BLaER1 treated with 17β-estradiol and CSF1 and Interleukin-3, amounts not matched to agents 10 nM and 100 nM (cell line): Measurements from ENCODE around the gene KCTD1.

Experiments used
- H3K27ac ChIP-seq, 11 experiments: shearing (Covaris generic); formaldehyde crosslinking; 2 replicates each; pipeline ENCODE4 v1.8.1; 2022
- H3K27me3 ChIP-seq, 11 experiments: shearing (Covaris generic); formaldehyde crosslinking; 2 replicates each; pipeline ENCODE4 v1.8.1; 2022
- H3K36me3 ChIP-seq, 11 experiments: shearing (Covaris generic); formaldehyde crosslinking; 2 replicates each; pipeline ENCODE4 v1.8.1; 2022
- H3K4me1 ChIP-seq, 10 experiments: shearing (Covaris generic); formaldehyde crosslinking; 2 replicates each; pipeline ENCODE4 v1.8.1; 2022
- H3K4me2 ChIP-seq, 11 experiments: shearing (Covaris generic); formaldehyde crosslinking; 2 replicates each; pipeline ENCODE4 v1.8.1; 2022
- H3K4me3 ChIP-seq, 10 experiments: shearing (Covaris generic); formaldehyde crosslinking; 2 replicates each; pipeline ENCODE4 v1.8.1; 2022
- H3K9ac ChIP-seq, 11 experiments: shearing (Covaris generic); formaldehyde crosslinking; 2 replicates each; pipeline ENCODE4 v1.8.1; 2022
- H3K9me3 ChIP-seq, 11 experiments: shearing (Covaris generic); formaldehyde crosslinking; replicated peaks in 1 of 11; 2 replicates each; pipeline ENCODE4 v1.8.1; 2022
- H4K20me1 ChIP-seq, 11 experiments: shearing (Covaris generic); formaldehyde crosslinking; 2 replicates each; pipeline ENCODE4 v1.8.1; 2022
- Cebpa-rat ChIP-seq, 11 experiments: shearing (Covaris generic); IDR thresholded peaks; 2 replicates each; pipeline ENCODE4 v1.8.1; 2022

The KCTD1 gene

GRCh38 chr18:26421931-26422330 lies 126.4 kb downstream of the KCTD1 start:
- Histone ChIP-seq H3K27ac (no peak overlapping the region), H3K4me1 (no peaks in the 10 kb centered on the region), H3K27me3 (no peaks in the 10 kb centered on the region), H3K36me3 (no peaks in the 10 kb centered on the region), H3K9ac (no peak overlapping the region), H3K4me3 (no peak overlapping the region), H3K4me2 (no peak overlapping the region), H4K20me1 (no peaks in the 10 kb centered on the region), H3K9me3 (no peaks in the 10 kb centered on the region)
- TF ChIP-seq Cebpa-rat (IDR thresholded peaks at IDR 0.05) = no peak

GRCh38 chr18:26421503-26421902 lies 126.8 kb downstream of the KCTD1 start:
- H3K27ac ChIP-seq = no peak overlapping the region
- H3K36me3 ChIP-seq = no peaks in the 10 kb centered on the region
- H3K27me3 ChIP-seq = no peaks in the 10 kb centered on the region
- no peak for TF ChIP-seq Cebpa-rat (IDR thresholded peaks at IDR 0.05)
- H3K9me3 ChIP-seq = no peaks in the 10 kb centered on the region
- H3K4me3 ChIP-seq = no peak overlapping the region
- no peak overlapping the region for H3K4me2 ChIP-seq
- H3K4me1 ChIP-seq = no peaks in the 10 kb centered on the region
- H4K20me1 ChIP-seq = no peaks in the 10 kb centered on the region
- H3K9ac ChIP-seq = no peak overlapping the region

DNA sequence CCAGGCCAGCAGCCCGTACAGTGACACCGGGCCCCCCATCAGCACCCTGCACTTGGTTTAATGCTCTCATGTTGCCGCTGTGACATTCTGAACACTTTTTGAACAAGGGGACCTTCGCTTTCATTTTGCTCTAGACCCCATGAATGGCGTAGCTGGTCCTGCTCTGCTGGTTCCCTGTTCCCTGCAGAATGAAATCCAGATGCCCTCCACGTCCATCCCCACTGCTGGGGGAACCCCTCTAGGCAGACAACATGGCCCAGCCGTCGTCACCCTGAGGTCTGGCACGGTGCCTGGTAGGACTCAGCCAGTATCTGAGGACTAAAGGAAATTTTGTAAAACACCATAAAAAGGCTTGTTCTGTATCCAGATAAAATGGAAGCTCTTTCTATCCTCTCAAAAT lies 128.6 kb downstream of the KCTD1 start:
- Histone ChIP-seq H3K4me3 (no peak overlapping the region), H3K4me1 (no peaks in the 10 kb centered on the region), H3K9ac (no peak overlapping the region), H3K27ac (no peak overlapping the region), H3K9me3 (no peaks in the 10 kb centered on the region), H3K36me3 (no peaks in the 10 kb centered on the region), H4K20me1 (no peaks in the 10 kb centered on the region), H3K27me3 (no peaks in the 10 kb centered on the region), H3K4me2 (no peak overlapping the region)
- no peak for TF ChIP-seq Cebpa-rat (IDR thresholded peaks at IDR 0.05)

DNA sequence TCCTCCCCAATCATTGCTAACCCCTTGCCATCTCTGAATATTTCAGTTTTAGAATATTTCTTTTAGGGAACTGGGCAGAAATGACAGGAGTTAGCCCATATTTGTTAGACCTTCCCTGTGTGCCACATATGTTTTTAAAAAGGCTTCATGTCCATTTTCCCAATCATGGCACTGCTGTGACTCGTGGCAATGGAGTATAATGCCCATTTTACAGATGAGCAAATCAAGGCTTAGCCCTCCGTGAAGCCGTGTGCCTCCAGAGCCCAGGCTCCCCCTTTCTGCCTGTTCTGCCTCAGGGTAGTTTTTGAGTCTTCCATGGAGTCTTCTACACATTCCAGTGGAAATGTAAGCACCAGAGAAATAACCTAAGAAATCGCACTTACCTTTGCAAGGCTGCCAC lies 130.1 kb downstream of the KCTD1 start:
- H3K4me1 ChIP-seq = no peaks in the 10 kb centered on the region
- TF ChIP-seq Cebpa-rat (IDR thresholded peaks at IDR 0.05) = no peak
- no peak overlapping the region for H3K9ac ChIP-seq
- no peaks in the 10 kb centered on the region for H3K27me3 ChIP-seq
- H3K9me3 ChIP-seq = no peaks in the 10 kb centered on the region
- H3K4me2 ChIP-seq = no peak overlapping the region
- H3K27ac ChIP-seq = no peak overlapping the region
- H3K4me3 ChIP-seq = no peak overlapping the region
- H3K36me3 ChIP-seq = no peaks in the 10 kb centered on the region
- H4K20me1 ChIP-seq = no peaks in the 10 kb centered on the region

- Histone ChIP-seq H3K4me1 (no peaks in the 10 kb centered on the region), H3K27me3 (no peaks in the 10 kb centered on the region), H3K4me2 (no peak overlapping the region), H4K20me1 (no peaks in the 10 kb centered on the region), H3K9ac (no peak overlapping the region), H3K36me3 (no peaks in the 10 kb centered on the region), H3K27ac (no peak overlapping the region), H3K4me3 (no peak overlapping the region), H3K9me3 (no peaks in the 10 kb centered on the region)
- TF ChIP-seq Cebpa-rat (IDR thresholded peaks at IDR 0.05) = no peak
These were observed 131.2 kb downstream of the KCTD1 start for GRCh38 chr18:26417190-26417589.

GRCh38 chr18:26416652-26417150 lies 131.7 kb downstream of the KCTD1 start:
- no peak overlapping the region for H3K27ac ChIP-seq
- no peak overlapping the region for H3K4me3 ChIP-seq
- no peaks in the 10 kb centered on the region for H4K20me1 ChIP-seq
- no peaks in the 10 kb centered on the region for H3K36me3 ChIP-seq
- TF ChIP-seq Cebpa-rat (IDR thresholded peaks at IDR 0.05) = no peak
- no peak overlapping the region for H3K9ac ChIP-seq
- H3K4me2 ChIP-seq = no peak overlapping the region
- H3K27me3 ChIP-seq = no peaks in the 10 kb centered on the region
- no peaks in the 10 kb centered on the region for H3K9me3 ChIP-seq
- H3K4me1 ChIP-seq = no peaks in the 10 kb centered on the region

DNA sequence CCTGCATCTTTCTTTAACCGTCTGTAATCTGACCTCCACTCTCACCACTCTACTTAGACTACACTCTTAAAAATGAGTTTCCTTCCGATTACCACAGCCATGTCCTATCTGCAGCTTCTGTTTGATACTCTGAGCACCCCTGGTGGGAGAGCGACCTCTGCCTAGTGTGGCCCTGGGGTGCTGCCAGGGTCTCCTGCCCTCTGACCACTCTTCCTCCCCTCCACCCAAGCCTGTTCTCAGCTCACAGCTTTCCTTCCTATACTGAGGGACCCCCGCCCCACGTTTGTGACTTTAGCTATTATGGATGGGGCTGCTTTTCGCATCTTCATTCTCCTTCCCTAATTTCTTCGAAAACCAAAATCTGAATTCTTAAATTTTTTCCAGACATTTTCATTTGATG lies 132.7 kb downstream of the KCTD1 start:
- no peak overlapping the region for H3K9ac ChIP-seq
- no peaks in the 10 kb centered on the region for H3K4me1 ChIP-seq
- no peak overlapping the region for H3K4me3 ChIP-seq
- H3K9me3 ChIP-seq = no peaks in the 10 kb centered on the region
- H3K4me2 ChIP-seq = no peak overlapping the region
- no peaks in the 10 kb centered on the region for H3K36me3 ChIP-seq
- no peaks in the 10 kb centered on the region for H3K27me3 ChIP-seq
- no peaks in the 10 kb centered on the region for H4K20me1 ChIP-seq
- H3K27ac ChIP-seq = no peak overlapping the region
- TF ChIP-seq Cebpa-rat (IDR thresholded peaks at IDR 0.05) = no peak

DNA sequence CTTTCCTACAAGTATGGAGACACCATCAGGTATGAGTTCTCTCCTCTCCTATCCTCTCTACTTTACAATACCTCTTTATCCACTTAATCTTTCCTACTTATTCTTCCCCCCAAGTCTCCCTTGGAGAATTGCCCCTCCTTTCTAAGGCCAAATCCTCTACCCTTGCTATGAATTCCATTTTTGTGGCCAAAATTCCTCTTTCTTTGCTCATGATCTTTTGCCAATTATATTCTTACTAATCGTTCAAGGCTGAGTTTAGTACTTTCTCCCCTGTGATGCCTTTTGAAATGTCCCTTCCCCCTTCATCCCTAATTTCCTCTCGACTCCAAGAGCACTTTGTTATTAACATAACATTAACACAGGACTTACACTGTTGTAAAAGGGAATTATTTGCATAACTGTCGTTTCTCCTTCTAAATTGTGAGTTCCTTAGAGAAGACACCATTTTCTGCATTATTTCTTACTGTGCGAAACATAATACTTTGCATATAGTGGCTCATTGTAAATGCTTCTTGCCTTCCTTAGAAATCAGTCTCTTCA lies 133.4 kb downstream of the KCTD1 start:
- H3K4me2 ChIP-seq = no peak overlapping the region
- H3K9ac ChIP-seq = no peak overlapping the region
- no peaks in the 10 kb centered on the region for H3K27me3 ChIP-seq
- TF ChIP-seq Cebpa-rat (IDR thresholded peaks at IDR 0.05) = no peak
- H3K27ac ChIP-seq = no peak overlapping the region
- H4K20me1 ChIP-seq = no peaks in the 10 kb centered on the region
- H3K4me1 ChIP-seq = no peaks in the 10 kb centered on the region
- H3K4me3 ChIP-seq = no peak overlapping the region
- H3K36me3 ChIP-seq = no peaks in the 10 kb centered on the region
- no peaks in the 10 kb centered on the region for H3K9me3 ChIP-seq

GRCh38 chr18:26409091-26409490 lies 139.3 kb downstream of the KCTD1 start:
- Histone ChIP-seq H3K4me1 (no peaks in the 10 kb centered on the region), H3K4me2 (no peak overlapping the region), H3K36me3 (no peaks in the 10 kb centered on the region), H4K20me1 (no peaks in the 10 kb centered on the region), H3K4me3 (no peak overlapping the region), H3K9ac (no peak overlapping the region), H3K9me3 (no peaks in the 10 kb centered on the region), H3K27ac (no peak overlapping the region), H3K27me3 (no peaks in the 10 kb centered on the region)
- TF ChIP-seq Cebpa-rat (IDR thresholded peaks at IDR 0.05) = no peak

GRCh38 chr18:26407736-26408601 lies 140.4 kb downstream of the KCTD1 start:
- no peak for TF ChIP-seq Cebpa-rat (IDR thresholded peaks at IDR 0.05)
- H3K36me3 ChIP-seq = no peaks in the 10 kb centered on the region
- H4K20me1 ChIP-seq = no peaks in the 10 kb centered on the region
- H3K27me3 ChIP-seq = no peaks in the 10 kb centered on the region
- no peak overlapping the region for H3K4me3 ChIP-seq
- H3K27ac ChIP-seq = no peak overlapping the region
- no peak overlapping the region for H3K4me2 ChIP-seq
- no peaks in the 10 kb centered on the region for H3K9me3 ChIP-seq
- no peaks in the 10 kb centered on the region for H3K4me1 ChIP-seq
- no peak overlapping the region for H3K9ac ChIP-seq
